CD4-positive, alpha-beta T cell treated with Interferon alpha-2 for 1 hour (primary cell): Measurements from ENCODE around the gene LRRC1.

ENCODE experiments used
- DNase-seq, 2 donors: peaks; one replicate each; pipeline ENCODE4 v3.0.0-alpha.2; 2020 to 2022

LRRC1 gene

DNA sequence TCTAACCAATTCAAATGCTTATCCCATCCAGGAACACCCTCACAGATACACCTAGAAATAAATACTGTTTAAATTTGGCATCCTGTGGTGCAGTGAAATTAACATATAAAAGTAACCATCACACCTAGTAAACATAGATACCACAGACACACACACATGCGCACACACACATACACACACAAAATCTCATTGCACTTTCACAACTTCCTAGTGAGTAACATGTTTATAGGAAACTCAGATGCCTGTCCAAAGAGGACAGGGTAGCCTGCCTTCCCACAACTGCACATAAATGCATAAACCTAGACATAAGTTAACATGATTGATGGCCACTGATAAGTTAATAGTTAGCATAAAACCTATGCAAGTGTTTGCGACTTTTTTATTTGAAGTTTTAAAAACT, 56.8 kb downstream of the LRRC1 start:
- DNase-seq: no peak

DNA sequence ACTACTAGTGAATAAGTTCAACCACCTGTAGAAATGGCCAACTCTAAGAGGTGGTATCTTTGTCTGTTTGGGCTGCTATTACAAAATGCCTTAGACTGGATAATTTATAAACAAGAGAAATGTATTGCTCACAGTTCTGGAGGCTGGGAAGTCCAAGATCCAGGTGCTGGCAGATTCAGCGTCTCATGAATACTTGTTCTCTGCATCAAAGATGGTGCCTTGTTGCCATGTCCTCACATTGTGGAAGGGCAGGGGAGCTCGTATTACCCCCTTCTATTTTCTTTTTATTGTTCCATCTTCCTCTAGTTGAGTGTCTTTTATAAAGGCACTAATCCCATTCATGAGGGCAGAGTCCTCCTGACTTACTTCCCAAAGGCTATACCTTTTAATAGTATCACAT, 58.0 kb downstream of the LRRC1 start:
- DNase-seq: no peak

DNA sequence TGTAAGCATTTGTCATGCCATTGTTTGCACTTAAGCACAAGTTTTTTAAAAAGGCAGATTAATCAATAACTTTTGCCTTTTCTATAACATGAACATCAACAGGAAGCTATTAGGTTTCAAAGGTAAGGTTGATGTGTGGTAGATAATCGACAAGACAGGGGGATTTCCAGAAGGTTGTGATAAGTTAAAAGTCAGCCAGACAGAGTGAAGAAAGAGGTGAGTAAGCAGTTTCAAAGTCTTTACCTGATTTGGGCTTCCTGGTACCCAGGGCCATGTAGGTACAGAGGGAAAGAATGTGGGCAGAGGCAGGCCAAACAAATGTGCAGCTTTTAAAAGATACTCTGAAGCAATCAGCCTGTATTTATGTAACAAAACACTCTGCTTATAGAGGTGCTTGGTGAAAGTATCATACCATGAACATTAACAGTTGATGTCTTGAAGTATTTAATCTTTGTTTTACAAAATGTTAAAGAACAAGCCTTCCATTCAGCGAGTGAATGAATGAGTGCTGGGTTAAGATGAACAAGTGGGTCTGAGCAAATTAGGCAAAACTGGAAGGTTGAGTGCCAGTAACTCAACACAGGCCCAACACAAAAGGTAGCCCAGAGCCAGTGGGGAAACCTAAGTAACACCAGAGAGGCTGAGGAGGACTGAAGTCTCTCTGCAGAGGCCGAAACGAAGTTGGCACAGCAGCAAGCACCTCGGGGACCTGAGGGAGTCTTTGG, 60.2 kb downstream of the LRRC1 start:
- peak in 1 of 2 donors; percentile 38 for DNase-seq

DNA sequence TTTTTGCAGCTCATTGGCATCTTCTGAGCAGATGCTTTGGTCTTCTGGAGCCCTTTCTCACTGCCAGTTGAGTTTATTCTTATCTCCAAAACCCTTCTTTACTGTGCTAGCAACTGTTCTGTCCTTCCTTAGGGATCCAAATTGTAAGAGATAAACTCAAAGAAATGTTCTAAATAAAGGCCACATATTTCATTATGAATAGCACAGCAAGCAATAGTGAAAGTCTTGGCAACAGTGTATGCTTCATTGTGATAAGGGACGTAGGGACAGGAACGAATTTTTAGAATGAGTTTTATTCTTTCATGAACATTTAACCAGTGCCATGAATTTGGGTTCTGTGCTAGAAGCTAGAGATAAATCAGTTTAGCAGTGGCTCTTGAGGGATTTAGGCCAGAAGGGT, 61.1 kb downstream of the LRRC1 start:
- DNase-seq: no peak

DNA sequence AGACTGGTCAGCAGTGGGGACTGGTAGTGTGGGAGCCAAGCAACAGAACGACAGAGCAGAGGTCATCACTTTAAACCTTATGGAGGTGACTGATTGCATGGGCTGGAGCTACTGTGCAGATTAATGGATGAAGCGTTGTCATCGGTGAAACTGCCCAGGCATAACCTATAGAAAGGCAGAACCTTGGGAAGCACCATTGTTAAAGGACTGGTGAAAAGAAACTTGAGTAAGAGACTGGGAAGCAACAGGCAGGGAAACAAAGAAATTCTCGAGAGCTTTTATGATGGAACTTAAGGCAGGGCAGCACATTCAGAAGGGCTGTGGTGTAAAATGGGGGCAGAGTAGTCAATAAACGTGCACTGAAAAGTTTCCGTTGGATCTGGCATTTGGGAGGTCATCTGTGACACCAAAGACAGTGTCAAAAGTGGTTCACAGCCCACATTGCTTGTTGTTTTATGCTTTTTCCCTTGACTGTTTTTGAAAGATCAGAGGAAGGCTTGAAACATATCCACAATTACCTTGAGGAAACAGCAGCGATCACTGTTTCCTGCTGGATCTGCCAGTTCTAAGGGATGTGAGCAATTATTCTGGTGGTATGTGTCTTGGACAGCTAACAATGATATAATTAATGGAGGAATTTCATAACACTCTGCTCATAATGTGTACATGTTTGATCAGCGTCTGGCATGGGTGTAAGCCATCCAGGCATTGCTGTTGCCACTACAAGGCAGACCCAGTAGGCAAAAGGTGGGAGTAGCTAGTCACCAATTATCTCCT, 62.7 kb downstream of the LRRC1 start:
- DNase-seq: no peak

- DNase-seq: no peak
Measured at GRCh38 chr6:53858196-53858595, 63.4 kb downstream of the LRRC1 start.

- DNase-seq: no peak
Measured at GRCh38 chr6:53858913-53859312, 64.1 kb downstream of the LRRC1 start.

DNA sequence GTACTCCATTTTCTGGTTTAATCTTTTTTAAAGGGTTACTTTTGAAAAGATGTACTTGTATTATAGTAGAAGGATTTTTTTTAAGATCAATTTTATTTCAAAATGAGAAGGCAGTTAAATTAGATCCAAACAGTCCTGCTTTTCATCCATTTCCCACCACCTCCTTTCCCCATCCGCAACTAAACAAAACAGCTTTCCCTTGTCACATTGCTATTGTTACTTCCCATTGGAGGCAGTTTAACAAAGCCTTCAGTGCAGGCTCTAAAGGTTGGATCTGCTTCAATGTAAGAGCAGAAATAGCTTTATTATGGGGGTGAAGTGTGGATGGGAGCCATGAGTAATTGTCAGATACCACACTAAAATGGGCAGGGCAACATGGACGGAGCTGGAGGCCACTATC, 65.7 kb downstream of the LRRC1 start:
- no peak for DNase-seq

- DNase-seq: no peak
Measured at GRCh38 chr6:53861518-53861917, 66.7 kb downstream of the LRRC1 start.

- no peak for DNase-seq
Measured at GRCh38 chr6:53862662-53863462, 68.1 kb downstream of the LRRC1 start.

- DNase-seq: no peak
Measured at GRCh38 chr6:53864781-53865180, 70.0 kb downstream of the LRRC1 start.

DNA sequence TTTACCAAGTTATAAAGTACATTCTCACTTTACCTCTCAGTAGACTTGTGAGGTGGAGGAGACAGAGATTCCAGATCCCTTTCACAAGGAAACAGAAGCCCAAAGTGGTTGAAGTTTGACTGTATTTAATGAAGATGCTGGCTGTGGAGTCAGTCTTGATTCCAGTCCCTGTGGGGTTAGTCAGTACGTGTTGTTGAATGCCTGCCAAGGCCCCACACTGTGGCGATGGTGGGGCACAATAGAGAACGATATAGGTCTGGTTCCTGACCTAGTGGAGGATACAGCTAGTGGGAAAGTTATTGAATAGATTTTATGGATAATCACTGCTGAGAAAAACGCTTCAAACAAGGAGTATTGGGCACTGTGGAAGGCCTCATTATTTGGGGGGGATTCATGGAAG, 71.4 kb downstream of the LRRC1 start:
- no peak for DNase-seq

DNA sequence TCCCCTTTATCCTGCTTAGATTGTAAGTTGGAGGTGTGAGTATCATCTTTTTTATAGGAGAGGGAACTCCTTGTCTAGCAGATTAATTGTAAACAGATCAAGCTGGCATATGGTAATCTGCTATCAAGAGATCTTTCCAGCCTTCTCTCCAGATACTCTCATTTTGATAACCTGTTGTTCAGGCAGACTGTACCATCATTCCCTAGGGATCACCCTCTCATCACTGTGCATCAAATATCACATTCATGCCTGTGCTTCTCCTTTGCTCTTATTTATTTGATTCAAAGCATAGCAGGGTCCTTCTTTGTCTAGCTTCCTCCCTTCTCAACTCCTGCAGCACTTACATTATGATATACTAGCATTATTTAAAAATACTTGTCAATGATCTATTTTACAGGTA, 73.8 kb downstream of the LRRC1 start:
- no peak for DNase-seq

DNA sequence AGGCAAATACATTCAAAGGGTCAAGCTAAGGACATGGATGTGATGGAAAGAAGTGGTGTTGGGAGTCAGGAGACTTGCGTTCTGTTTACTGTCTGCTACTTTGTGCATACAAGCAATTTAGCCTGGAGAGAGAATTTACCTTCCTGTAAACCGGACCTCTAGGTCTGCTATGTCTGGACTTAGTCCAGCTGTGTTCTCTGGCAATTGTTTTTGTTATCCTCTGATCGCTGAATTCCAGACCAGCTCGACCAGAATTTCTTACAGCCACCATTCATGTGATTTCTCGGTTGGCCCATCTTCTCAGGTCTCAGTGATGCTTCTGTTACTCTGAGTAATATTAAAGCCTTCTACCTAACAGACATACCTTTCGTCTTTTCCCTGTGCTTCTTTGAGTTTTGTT, 75.2 kb downstream of the LRRC1 start:
- DNase-seq: no peak

DNA sequence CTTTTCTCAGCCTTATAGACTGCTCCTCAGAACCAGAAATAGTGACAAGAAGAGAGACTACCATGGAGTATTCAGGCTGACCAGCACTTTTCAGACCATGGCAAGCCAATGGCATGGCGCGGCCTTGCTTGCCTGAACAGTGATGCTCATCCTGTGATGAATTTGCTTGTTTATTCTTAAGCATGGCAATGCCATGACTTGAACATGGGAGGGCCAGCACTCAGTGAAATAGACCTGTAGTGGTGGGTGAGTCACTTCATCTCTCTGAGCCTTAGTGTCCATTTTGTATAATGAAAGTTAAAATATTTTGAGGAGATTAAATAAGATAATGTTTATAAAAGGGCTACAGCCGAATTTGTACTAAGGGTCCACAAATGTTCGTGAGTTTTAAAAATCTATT, 79.1 kb downstream of the LRRC1 start:
- DNase-seq: no peak

- DNase-seq: no peak
Measured at GRCh38 chr6:53874964-53875363, 80.2 kb downstream of the LRRC1 start.

DNA sequence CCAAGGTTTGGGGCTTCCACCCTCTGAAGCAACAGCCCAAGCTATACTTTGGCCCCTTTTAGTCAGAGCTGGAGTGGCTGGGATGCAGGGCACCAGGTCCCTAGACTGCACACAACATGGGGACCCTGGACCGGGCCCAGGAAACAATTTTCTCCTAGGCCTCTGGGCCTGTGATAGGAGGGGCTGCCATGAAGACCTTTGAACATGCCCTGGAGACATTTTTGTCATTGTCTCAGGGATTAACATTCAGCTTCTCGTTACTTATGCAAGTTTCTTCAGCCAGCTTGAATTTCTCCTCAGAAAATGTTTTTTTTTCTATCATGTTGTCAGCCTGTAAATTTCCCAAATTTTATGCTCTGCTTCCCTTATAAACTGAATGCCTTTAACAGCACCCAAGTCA, 82.3 kb downstream of the LRRC1 start:
- no peak for DNase-seq

DNA sequence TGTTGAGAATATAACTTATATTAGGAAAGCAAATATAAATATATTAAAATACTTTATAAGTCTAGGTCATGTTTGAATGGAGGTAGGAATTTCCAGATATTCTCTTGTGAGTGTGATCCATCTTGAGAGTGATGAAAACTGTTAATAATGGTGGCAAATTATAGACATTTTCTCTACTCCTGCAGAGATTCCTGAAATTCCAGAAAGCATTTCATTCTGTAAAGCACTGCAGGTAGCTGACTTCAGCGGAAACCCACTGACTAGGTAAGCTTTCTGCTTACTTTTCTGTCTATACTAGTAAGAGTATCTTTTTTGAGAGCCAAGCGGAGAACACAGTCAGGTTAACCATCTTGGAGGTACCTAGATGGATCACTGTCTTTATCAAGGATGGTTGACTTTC, 84.0 kb downstream of the LRRC1 start:
- DNase-seq: no peak

DNA sequence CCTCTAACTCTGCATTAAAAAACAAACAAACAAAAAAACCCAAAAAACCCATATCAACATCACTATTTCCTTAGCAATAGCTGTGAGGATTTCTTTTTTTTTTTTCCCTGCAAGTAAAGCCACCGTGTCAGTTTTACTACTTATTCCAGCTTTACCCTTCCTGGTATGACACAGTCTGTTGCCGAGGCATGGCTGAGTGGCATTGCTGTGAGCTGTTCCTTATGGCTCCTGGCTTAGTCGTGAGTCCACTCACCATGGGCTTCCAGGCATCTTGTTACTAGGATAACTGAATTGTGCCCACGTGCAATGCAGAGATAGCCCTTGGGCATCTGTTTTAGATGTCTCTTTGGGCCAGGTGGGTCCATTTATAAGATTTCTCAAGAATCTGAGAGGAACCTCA, 84.8 kb downstream of the LRRC1 start:
- no peak for DNase-seq

- DNase-seq: no peak
Measured at GRCh38 chr6:53887316-53887715, 92.5 kb downstream of the LRRC1 start.

GRCh38 chr6:53888931-53889330, 94.1 kb downstream of the LRRC1 start:
- DNase-seq: no peak

DNA sequence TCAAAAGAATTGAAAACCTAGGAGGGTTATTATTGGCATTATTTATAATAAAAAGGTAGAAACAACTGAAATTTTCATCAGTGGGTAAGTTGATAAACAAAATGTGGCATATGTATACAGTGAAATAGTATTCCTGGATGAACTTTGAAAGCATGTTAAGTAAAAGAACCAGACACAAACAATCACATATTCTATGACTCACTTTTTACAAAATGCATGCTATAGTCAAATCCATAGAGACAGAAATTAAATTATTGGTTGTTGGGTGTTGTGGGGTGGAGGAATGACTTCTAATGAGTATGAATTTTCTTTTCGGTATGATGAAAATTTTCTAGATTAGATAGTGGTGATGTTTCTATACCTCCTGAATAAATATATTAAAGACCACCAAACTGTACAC, 94.6 kb downstream of the LRRC1 start:
- DNase-seq: no peak

DNA sequence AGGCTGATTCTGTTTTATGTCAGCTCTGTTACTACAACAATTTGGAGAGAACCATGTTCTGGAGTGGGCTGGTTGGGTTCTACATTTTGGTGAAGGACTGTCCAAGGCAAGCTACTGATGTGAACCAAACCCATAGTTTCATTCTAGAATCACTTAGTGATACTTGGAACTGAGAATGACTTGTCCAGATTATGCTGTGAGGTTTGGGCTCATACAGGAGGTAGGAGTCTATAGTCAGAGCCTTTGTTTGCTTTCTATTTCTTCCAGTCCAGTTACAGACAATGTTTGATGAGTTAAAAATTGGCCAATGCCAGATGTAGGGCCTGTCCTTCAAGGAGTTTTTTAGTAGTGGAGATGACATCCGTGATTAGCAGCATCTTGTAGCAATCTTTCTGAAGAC, 97.9 kb downstream of the LRRC1 start:
- DNase-seq: no peak

GRCh38 chr6:53894091-53894490, 99.3 kb downstream of the LRRC1 start:
- peak in 1 of 2 donors; percentile 14 for DNase-seq
